Nephron (organoid): ENCODE results near the gene SERPINA4.

Source experiments
- H3K27ac Mint-ChIP-seq, 3 experiments: 2 replicates each; pipeline ENCODE4 v1.8.0; 2020; ENCODE audit warnings: mixed read lengths in 3 of 3, mild to moderate bottlenecking in 2 of 3, moderate library complexity in 1 of 3
- H3K27me3 Mint-ChIP-seq: 2 replicates; pipeline ENCODE4 v1.8.0; 2021; ENCODE audit warnings: low read depth, mild to moderate bottlenecking, moderate library complexity, mixed read lengths
- H3K36me3 Mint-ChIP-seq: 2 replicates; pipeline ENCODE4 v1.8.0; 2020; ENCODE audit warnings: low read depth, mixed read lengths
- H3K4me1 Mint-ChIP-seq: 2 replicates; pipeline ENCODE4 v1.8.0; 2020; ENCODE audit warnings: mixed read lengths
- H3K4me3 Mint-ChIP-seq, 3 experiments: 2 replicates each; pipeline ENCODE4 v1.8.0; 2020; ENCODE audit warnings: mild to moderate bottlenecking in 3 of 3, mixed read lengths in 3 of 3, moderate library complexity in 2 of 3
- H3K9me3 Mint-ChIP-seq: 2 replicates; pipeline ENCODE4 v1.8.0; 2020; ENCODE audit warnings: mixed read lengths
- CTCF ChIP-seq, 3 experiments: fragments of 200-600 bp; sonication (generic); IDR thresholded peaks; one replicate each; pipeline ENCODE4 v1.5.0; 2021; ENCODE audit warnings: antibody characterized with exemption in 3 of 3; ENCODE audit not compliant: unreplicated experiment in 3 of 3

The SERPINA4 gene

GRCh38 chr14:94584591-94585280, 23.5 kb downstream of the SERPINA4 start:
- Mint-ChIP-seq H3K36me3 (no peaks in the 10 kb centered on the region), H3K9me3 (no peaks in the 10 kb centered on the region), H3K4me1 (no peaks in the 10 kb centered on the region), H3K27me3 (peaks cover 17% of the 10 kb centered on the region), H3K27ac (no peak overlapping the region), H3K4me3 (no peak overlapping the region)
- no peak for TF ChIP-seq CTCF (IDR thresholded peaks at IDR 0.05; ENCODE audit: unreplicated experiment in 3 of 3)

- no peaks in the 10 kb centered on the region for H3K9me3 Mint-ChIP-seq
- no peaks in the 10 kb centered on the region for H3K4me1 Mint-ChIP-seq
- H3K36me3 Mint-ChIP-seq: no peaks in the 10 kb centered on the region
- TF ChIP-seq CTCF (IDR thresholded peaks at IDR 0.05; ENCODE audit: unreplicated experiment in 3 of 3): no peak
- peaks cover 23% of the 10 kb centered on the region for H3K27me3 Mint-ChIP-seq
- no peak overlapping the region for H3K4me3 Mint-ChIP-seq
- no peak overlapping the region for H3K27ac Mint-ChIP-seq
Measured at GRCh38 chr14:94586635-94587034, 25.4 kb downstream of the SERPINA4 start.

- H3K27ac Mint-ChIP-seq: no peak overlapping the region
- no peaks in the 10 kb centered on the region for H3K4me1 Mint-ChIP-seq
- no peaks in the 10 kb centered on the region for H3K9me3 Mint-ChIP-seq
- H3K4me3 Mint-ChIP-seq: no peak overlapping the region
- H3K27me3 Mint-ChIP-seq: peaks cover 22% of the 10 kb centered on the region
- no peaks in the 10 kb centered on the region for H3K36me3 Mint-ChIP-seq
- no peak for TF ChIP-seq CTCF (IDR thresholded peaks at IDR 0.05; ENCODE audit: unreplicated experiment in 3 of 3)
Measured at GRCh38 chr14:94588311-94588710, 27.1 kb downstream of the SERPINA4 start.

GRCh38 chr14:94591073-94591472, 29.8 kb downstream of the SERPINA4 start:
- no peaks in the 10 kb centered on the region for H3K4me1 Mint-ChIP-seq
- peaks cover 18% of the 10 kb centered on the region for H3K27me3 Mint-ChIP-seq
- H3K27ac Mint-ChIP-seq: no peak overlapping the region
- no peak overlapping the region for H3K4me3 Mint-ChIP-seq
- no peaks in the 10 kb centered on the region for H3K9me3 Mint-ChIP-seq
- no peaks in the 10 kb centered on the region for H3K36me3 Mint-ChIP-seq
- TF ChIP-seq CTCF (IDR thresholded peaks at IDR 0.05; ENCODE audit: unreplicated experiment in 3 of 3): no peak

GRCh38 chr14:94591871-94592270, 30.6 kb downstream of the SERPINA4 start:
- peaks cover 17% of the 10 kb centered on the region for H3K27me3 Mint-ChIP-seq
- H3K27ac Mint-ChIP-seq: no peak overlapping the region
- no peaks in the 10 kb centered on the region for H3K9me3 Mint-ChIP-seq
- H3K36me3 Mint-ChIP-seq: no peaks in the 10 kb centered on the region
- TF ChIP-seq CTCF (IDR thresholded peaks at IDR 0.05; ENCODE audit: unreplicated experiment in 3 of 3): no peak
- H3K4me1 Mint-ChIP-seq: no peaks in the 10 kb centered on the region
- no peak overlapping the region for H3K4me3 Mint-ChIP-seq

- Mint-ChIP-seq H3K36me3 (no peaks in the 10 kb centered on the region), H3K4me1 (no peaks in the 10 kb centered on the region), H3K9me3 (no peaks in the 10 kb centered on the region), H3K4me3 (no peak overlapping the region), H3K27ac (no peak overlapping the region), H3K27me3 (peaks cover 17% of the 10 kb centered on the region)
- no peak for TF ChIP-seq CTCF (IDR thresholded peaks at IDR 0.05; ENCODE audit: unreplicated experiment in 3 of 3)
Measured at GRCh38 chr14:94592457-94592856, 31.2 kb downstream of the SERPINA4 start.
